GM19240 (cell line): ENCODE measurements around the gene NOTCH1.
"Not testable (repeated sequence)": the region's sequence is repeated elsewhere in the genome, so short reads cannot be mapped to it uniquely, and the experiment has no call there.

ENCODE experiments used
- DNase-seq: peaks from one replicate; pipeline ENCODE4 v3.0.0; 2011; ENCODE audit warnings: low spot score; ENCODE audit not compliant: insufficient read length

Gene NOTCH1

GRCh38 chr9:136545965-136546696 lies at the start of gene NOTCH1:
TSS of gene NOTCH1 (minus strand) at chr9:136546048. CDS start at chr9:136545786, 262 bp downstream.
- peak; percentile 82 for DNase-seq

GRCh38 chr9:136594492-136594891 lies 48.6 kb upstream of the NOTCH1 start:
- no peak for DNase-seq

GRCh38 chr9:136593581-136593980 lies 47.7 kb upstream of the NOTCH1 start:
- DNase-seq: no peak

- DNase-seq: no peak
Observed at GRCh38 chr9:136592666-136593065, 46.8 kb upstream of the NOTCH1 start.

GRCh38 chr9:136590821-136591752 lies 45.2 kb upstream of the NOTCH1 start:
- DNase-seq: no peak

- DNase-seq: no peak
Observed at GRCh38 chr9:136589766-136590763, 44.2 kb upstream of the NOTCH1 start.

GRCh38 chr9:136588663-136589464 lies 43.0 kb upstream of the NOTCH1 start:
- no peak for DNase-seq

- no peak for DNase-seq
Observed at GRCh38 chr9:136587944-136588662, 42.3 kb upstream of the NOTCH1 start.

- DNase-seq: no peak
Observed at GRCh38 chr9:136587145-136587943, 41.5 kb upstream of the NOTCH1 start.

GRCh38 chr9:136586391-136586953 lies 40.6 kb upstream of the NOTCH1 start:
- DNase-seq: no peak

- no peak for DNase-seq
Observed at GRCh38 chr9:136585531-136586120, 39.8 kb upstream of the NOTCH1 start.

GRCh38 chr9:136584934-136585333 lies 39.1 kb upstream of the NOTCH1 start:
- no peak for DNase-seq

GRCh38 chr9:136584401-136584932 lies 38.6 kb upstream of the NOTCH1 start:
- DNase-seq: no peak

GRCh38 chr9:136582977-136583735 lies 37.3 kb upstream of the NOTCH1 start:
- no peak for DNase-seq

GRCh38 chr9:136581614-136582447 lies 36.0 kb upstream of the NOTCH1 start:
- no peak for DNase-seq

GRCh38 chr9:136579650-136580219 lies 33.9 kb upstream of the NOTCH1 start:
- DNase-seq: not testable (repeated sequence)
